Psoas muscle (tissue), 8 donors: ENCODE measurements around the gene KRTAP5-8. TPM values are rescaled to one million over a fixed set of nuclear protein-coding genes. Genes with fewer than 3 reads are reported as not detected.
A peak's percentile ranks its signal among the peaks of the same experiment; 100 is the strongest.
"Not testable (repeated sequence)": the region's sequence is repeated elsewhere in the genome, so short reads cannot be mapped to it uniquely, and the experiment has no call there.

Experiments used
- ATAC-seq, 4 donors: fragments of 200-7000 bp; cut with Tn5 transposase; one replicate each; pipeline ENCODE4 v1.9.1; 2020; ENCODE audit warnings: moderate library complexity in 3 of 4, mild to moderate bottlenecking in 2 of 4
- DNase-seq, 2 donors: peaks; one replicate each; pipeline ENCODE4 v3.0.0-alpha.2; 2020
- H3K27ac ChIP-seq: fragments of 200-600 bp; one replicate; pipeline ENCODE4 v1.8.0; 2022
- H3K27me3 ChIP-seq, 3 donors: fragments of 200-600 bp in 1 of 3; one replicate each; pipeline versions ENCODE4 v1.6.1 to v1.8.0; 2013 to 2022; ENCODE audit warnings: low read length in 2 of 3, mild to moderate bottlenecking in 2 of 3, moderate library complexity in 1 of 3; ENCODE audit not compliant: insufficient read depth in 3 of 3
- H3K36me3 ChIP-seq, 2 donors: fragments of 200-600 bp in 1 of 2; one replicate each; pipeline versions ENCODE4 v1.6.1 to v1.8.0; 2013 to 2022; ENCODE audit warnings: low read depth in 1 of 2, mild to moderate bottlenecking in 1 of 2, moderate library complexity in 1 of 2; ENCODE audit not compliant: insufficient read depth in 1 of 2
- H3K4me1 ChIP-seq: fragments of 200-600 bp; one replicate; pipeline ENCODE4 v1.8.0; 2022
- H3K4me3 ChIP-seq: fragments of 200-600 bp; one replicate; pipeline ENCODE4 v1.8.0; 2022; ENCODE audit warnings: mild to moderate bottlenecking
- H3K9me3 ChIP-seq: fragments of 200-600 bp; one replicate; pipeline ENCODE4 v1.8.0; 2022
- CTCF ChIP-seq: fragments of 200-600 bp; IDR thresholded peaks from one replicate; pipeline ENCODE4 v1.8.0; 2022; ENCODE audit warnings: antibody characterized with exemption
- WGBS, 3 donors: extraction: QIAGEN DNeasy Blood & Tissue Kit; methylation state at CpG; one replicate each; pipeline versions ENCODE4 v1.1.6 to v1.1.7; 2013; 5-methylcytosine and 5-hydroxymethylcytosine counted together
- intact Hi-C, 2 donors: fragments of 100-400 bp; cut with DNase I; formaldehyde crosslinking; loops; one replicate each; pipeline versions ENCODE4 v1.11.0 to v1.14.2; 2022
- long read RNA-seq, 2 donors: library from polyadenylated mRNA; unstranded; transcript quantifications; one replicate each; pipeline ENCODE4 v2.0.0, GENCODE V29; 2021
- polyA plus RNA-seq, 3 donors: library from polyadenylated mRNA; stranded (reverse); fragments of 200-250 nt; gene quantifications; one replicate each; pipeline ENCODE4 v1.2.3, GENCODE V29; 2013
- total RNA-seq, 4 donors: library from RNA; stranded (reverse); fragmentation: NEBNext Ultra II Directional in 2 of 4; extraction: Animal tissue kit (Norgen Biotek cat#: 25700) in 2 of 4; gene quantifications; one replicate each; pipeline versions ENCODE4 v1.2.1 to v1.2.4, GENCODE V29; 2021 to 2023
- donor health status: healthy with polysubstance abuse.
- donor health status: DM: no; HTN: no; CAD: no; lungs with moderate emphysema.
- donor health status: Bipolar disorder and iron deficiency.
- donor health status: healthy.
- donor health status: DM: yes; HTN: yes; CAD: no.
- donor health status: DM: no; HTN: no; CAD: no.
- donor health status: DM: no; HTN: no; CAD: no.
- donor health status: DM: yes; HTN: yes; CAD: no.

Gene KRTAP5-8
- total RNA-seq (not detected), polyA plus RNA-seq (not detected)
- long read RNA-seq, donor 1 = 0 reads
- long read RNA-seq, donor 2 = 0 reads

GRCh38 chr11:71537977-71538665 is at the start of gene KRTAP5-8:
Gene KRTAP5-8, plus strand, starts transcription at chr11:71538025. Its CDS starts 31 bp downstream, at chr11:71538056.
- H3K4me3 ChIP-seq, H3K36me3 ChIP-seq, ATAC-seq, intact Hi-C loops, H3K27ac ChIP-seq, H3K9me3 ChIP-seq, H3K27me3 ChIP-seq, H3K4me1 ChIP-seq, DNase-seq: not testable (repeated sequence)
- 57 to 62% (median 60%) methylated on average over 4 of the region's 4 CpGs for WGBS, 3 donors

- no peak overlapping the region for H3K4me3 ChIP-seq
- no peak for ATAC-seq
- no peaks in the 10 kb centered on the region for H3K9me3 ChIP-seq
- TF ChIP-seq CTCF = no peak
- no peak for DNase-seq
- H3K4me1 ChIP-seq = no peaks in the 10 kb centered on the region
- H3K27me3 ChIP-seq = no peaks in the 10 kb centered on the region
- no peak overlapping the region for H3K27ac ChIP-seq
- 71 to 84% (median 79%) methylated on average over 6 of the region's 6 CpGs for WGBS, 3 donors
- intact Hi-C loops = no loop called here
- peaks cover 0 to 76% of the 10 kb centered on the region in 2 donors for H3K36me3 ChIP-seq
These were observed 49.0 kb upstream of the KRTAP5-8 start for GRCh38 chr11:71488681-71489270.

GRCh38 chr11:71489311-71490043 is 48.3 kb upstream of the KRTAP5-8 start:
- no peaks in the 10 kb centered on the region for H3K4me1 ChIP-seq
- no peak overlapping the region for H3K27ac ChIP-seq
- WGBS, 3 donors = 71 to 82% (median 78%) methylated on average over 15 of the region's 15 CpGs
- intact Hi-C loops = no loop called here
- no peak for DNase-seq
- no peak for TF ChIP-seq CTCF
- ATAC-seq = peak in 1 of 4 donors; percentile 35
- no peaks in the 10 kb centered on the region for H3K27me3 ChIP-seq
- no peak overlapping the region for H3K4me3 ChIP-seq
- no peaks in the 10 kb centered on the region for H3K9me3 ChIP-seq
- H3K36me3 ChIP-seq = peaks cover 0 to 75% of the 10 kb centered on the region in 2 donors

- no peak for TF ChIP-seq CTCF
- intact Hi-C loops = no loop called here
- no peak overlapping the region for H3K4me3 ChIP-seq
- no peaks in the 10 kb centered on the region for H3K9me3 ChIP-seq
- H3K27ac ChIP-seq = no peak overlapping the region
- no peaks in the 10 kb centered on the region for H3K27me3 ChIP-seq
- no peaks in the 10 kb centered on the region for H3K4me1 ChIP-seq
- H3K36me3 ChIP-seq = peaks cover 0 to 70% of the 10 kb centered on the region in 2 donors
- WGBS, 3 donors = 90 to 95% (median 92%) methylated on average over 23 of the region's 23 CpGs
- ATAC-seq = no peak
- DNase-seq = no peak
These were observed 47.6 kb upstream of the KRTAP5-8 start for GRCh38 chr11:71490044-71490730.
